Neural cell (in vitro differentiated cells): ENCODE measurements around the gene CDC20.
"Not testable (repeated sequence)": the region's sequence is repeated elsewhere in the genome, so short reads cannot be mapped to it uniquely, and the experiment has no call there.

Experiments
- CTCF ChIP-seq: fragments of 450-650 bp; IDR thresholded peaks from 2 replicates; pipeline ENCODE4 v1.5.1; 2014; ENCODE audit warnings: antibody characterized with exemption, mild to moderate bottlenecking, moderate library complexity; ENCODE audit not compliant: poor library complexity, severe bottlenecking
- EZH2 ChIP-seq: fragments of 200-600, 300-800 bp; shearing (Covaris generic), sonication (generic); IDR thresholded peaks from 2 replicates; pipeline ENCODE4 v1.6.1; 2014; ENCODE audit warnings: antibody characterized with exemption, low read length, borderline replicate concordance, mild to moderate bottlenecking; ENCODE audit not compliant: insufficient read depth, poor library complexity, severe bottlenecking
- RAD21 ChIP-seq: fragments of 450-650 bp; conservative IDR thresholded peaks from 2 replicates; pipeline ENCODE4 v1.6.1; 2014; ENCODE audit warnings: antibody characterized with exemption, mild to moderate bottlenecking, moderate library complexity

- not testable (repeated sequence) for TF ChIP-seq CTCF, EZH2, RAD21
These were observed 11.0 kb downstream of the CDC20 start for GRCh38 chr1:43369779-43370178.
